ENCODE measurements around the gene EPHA3.

Gene EPHA3

DNA sequence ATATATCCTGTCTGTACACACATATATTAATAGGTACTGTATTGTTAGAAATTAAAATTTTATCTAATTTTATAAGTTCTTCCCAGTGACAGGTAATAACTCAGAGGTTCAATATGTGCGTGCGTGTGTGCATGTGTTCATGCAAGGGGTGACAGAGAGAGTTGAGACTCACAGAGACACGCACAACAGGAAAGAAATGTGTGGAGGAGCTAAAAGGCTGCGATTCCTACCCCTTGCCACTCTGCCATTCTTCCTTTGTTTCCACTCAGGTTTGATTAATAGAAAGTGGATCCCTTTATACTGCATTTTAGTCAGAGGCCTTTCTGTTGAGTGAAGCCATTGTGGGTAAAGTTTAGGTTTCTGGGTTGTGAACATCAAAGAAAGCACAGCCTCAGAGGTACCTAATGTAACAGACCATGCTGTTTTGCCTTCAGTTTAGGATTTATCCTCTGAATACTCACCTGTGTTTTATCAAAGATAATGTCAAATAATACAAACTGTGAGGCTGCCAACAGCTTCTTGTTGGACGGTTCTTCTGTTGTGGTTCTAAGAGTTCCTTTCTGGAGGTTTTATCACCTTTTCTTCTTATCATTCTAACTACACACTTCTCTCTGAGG lies 182.3 kb downstream of the EPHA3 start:
- Histone ChIP-seq H3K4me2 (ENCODE audit: insufficient read depth, low read length, poor library complexity, severe bottlenecking) (no peak overlapping the region), H2BK12ac (ENCODE audit: low read length) (no peak overlapping the region), H3K18ac (ENCODE audit: low read length) (no peak overlapping the region), H3K79me1 (ENCODE audit: low read depth, low read length) (no peaks in the 10 kb centered on the region), H3K4me1 (ENCODE audit: control insufficient read depth in 2 of 2, insufficient read depth in 1 of 2, low read depth in 1 of 2, low read length in 2 of 2) (peaks cover 0 to 3% of the 10 kb centered on the region in 2 donors), H3K4ac (ENCODE audit: low read length) (no peak overlapping the region), H2AFZ (ENCODE audit: low read length) (no peak overlapping the region), H3K9ac (ENCODE audit: low read depth, low read length, poor library complexity) (no peak overlapping the region), H3K27me3 (ENCODE audit: control insufficient read depth in 3 of 3, insufficient read depth in 3 of 3, low read depth in 1 of 3, low read length in 3 of 3) (no peaks in the 10 kb centered on the region), H2BK15ac (ENCODE audit: low read length) (no peak overlapping the region), H3K4me3 (ENCODE audit: low read length in 2 of 2) (no peak overlapping the region), H2BK5ac (ENCODE audit: low read length) (no peak overlapping the region), H3K23ac (ENCODE audit: low read depth, low read length, poor library complexity) (no peak overlapping the region), H2AK5ac (ENCODE audit: low read depth, low read length) (no peak overlapping the region), H4K8ac (ENCODE audit: low read depth, low read length) (no peak overlapping the region), H3K14ac (ENCODE audit: low read length) (no peak overlapping the region), H2BK120ac (ENCODE audit: low read depth, low read length) (no peak overlapping the region), H4K91ac (ENCODE audit: low read depth, low read length, poor library complexity) (no peak overlapping the region), H3K36me3 (replicated peaks in 1 of 2; ENCODE audit: control insufficient read depth in 2 of 2, insufficient read depth in 2 of 2, low read length in 2 of 2) (no peaks in the 10 kb centered on the region), H3K9me3 (replicated peaks in 1 of 2; ENCODE audit: control insufficient read depth in 2 of 2, insufficient read depth in 1 of 2, low read depth in 1 of 2, low read length in 2 of 2) (no peaks in the 10 kb centered on the region), H3K27ac (replicated peaks; ENCODE audit: low read length) (no peak overlapping the region)
- no CpG with 5 or more reads among the region's 5 CpGs for WGBS, 2 donors (ENCODE audit: extremely low coverage in 2 of 2, insufficient read length in 2 of 2, insufficient replicate concordance in 1 of 2)
- DNase-seq (ENCODE audit: low spot score): no peak

DNA sequence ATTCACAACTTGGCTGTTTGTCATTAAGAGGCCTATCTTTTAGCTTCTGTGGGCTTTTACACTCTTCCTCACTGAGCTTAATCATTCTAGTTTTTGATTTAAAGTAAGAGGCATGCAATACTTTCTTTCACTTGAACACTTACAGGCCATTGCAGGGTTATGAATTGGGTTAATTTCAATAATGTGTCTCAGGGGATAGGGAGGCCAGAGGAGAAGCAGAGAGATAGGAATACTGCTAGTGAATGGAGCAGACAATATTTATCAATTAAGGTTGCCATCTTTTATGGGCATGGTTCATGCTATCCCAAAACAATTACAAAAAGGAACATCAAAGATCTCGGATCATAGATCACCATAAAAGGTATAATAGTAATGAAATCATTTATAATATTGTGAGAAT lies 189.8 kb downstream of the EPHA3 start:
- H2BK5ac ChIP-seq (ENCODE audit: low read length): no peak overlapping the region
- no peaks in the 10 kb centered on the region for H3K27me3 ChIP-seq (ENCODE audit: control insufficient read depth in 3 of 3, insufficient read depth in 3 of 3, low read depth in 1 of 3, low read length in 3 of 3)
- H3K18ac ChIP-seq (ENCODE audit: low read length): no peak overlapping the region
- no peak overlapping the region for H4K91ac ChIP-seq (ENCODE audit: low read depth, low read length, poor library complexity)
- H3K4me2 ChIP-seq (ENCODE audit: insufficient read depth, low read length, poor library complexity, severe bottlenecking): no peak overlapping the region
- H3K4me3 ChIP-seq (ENCODE audit: low read length in 2 of 2): no peak overlapping the region
- H3K4ac ChIP-seq (ENCODE audit: low read length): no peak overlapping the region
- H4K8ac ChIP-seq (ENCODE audit: low read depth, low read length): no peak overlapping the region
- WGBS, 2 donors (ENCODE audit: extremely low coverage in 2 of 2, insufficient read length in 2 of 2, insufficient replicate concordance in 1 of 2): no CpG with 5 or more reads among the region's 1 CpG
- no peaks in the 10 kb centered on the region for H3K4me1 ChIP-seq (ENCODE audit: control insufficient read depth in 2 of 2, insufficient read depth in 1 of 2, low read depth in 1 of 2, low read length in 2 of 2)
- no peak overlapping the region for H3K23ac ChIP-seq (ENCODE audit: low read depth, low read length, poor library complexity)
- no peak overlapping the region for H2BK120ac ChIP-seq (ENCODE audit: low read depth, low read length)
- H3K36me3 ChIP-seq (replicated peaks in 1 of 2; ENCODE audit: control insufficient read depth in 2 of 2, insufficient read depth in 2 of 2, low read length in 2 of 2): no peaks in the 10 kb centered on the region
- H2BK12ac ChIP-seq (ENCODE audit: low read length): no peak overlapping the region
- no peaks in the 10 kb centered on the region for H3K79me1 ChIP-seq (ENCODE audit: low read depth, low read length)
- no peak overlapping the region for H2BK15ac ChIP-seq (ENCODE audit: low read length)
- H2AK5ac ChIP-seq (ENCODE audit: low read depth, low read length): no peak overlapping the region
- no peak overlapping the region for H3K9ac ChIP-seq (ENCODE audit: low read depth, low read length, poor library complexity)
- DNase-seq (ENCODE audit: low spot score): no peak
- no peak overlapping the region for H3K14ac ChIP-seq (ENCODE audit: low read length)
- no peak overlapping the region for H2AFZ ChIP-seq (ENCODE audit: low read length)
- no peak overlapping the region for H3K27ac ChIP-seq (replicated peaks; ENCODE audit: low read length)
- H3K9me3 ChIP-seq (replicated peaks in 1 of 2; ENCODE audit: control insufficient read depth in 2 of 2, insufficient read depth in 1 of 2, low read depth in 1 of 2, low read length in 2 of 2): no peaks in the 10 kb centered on the region

GRCh38 chr3:89300526-89300925 lies 193.1 kb downstream of the EPHA3 start:
- H2BK120ac ChIP-seq (ENCODE audit: low read depth, low read length): no peak overlapping the region
- no peaks in the 10 kb centered on the region for H3K36me3 ChIP-seq (replicated peaks in 1 of 2; ENCODE audit: control insufficient read depth in 2 of 2, insufficient read depth in 2 of 2, low read length in 2 of 2)
- H3K4ac ChIP-seq (ENCODE audit: low read length): no peak overlapping the region
- no peak overlapping the region for H4K8ac ChIP-seq (ENCODE audit: low read depth, low read length)
- H3K9ac ChIP-seq (ENCODE audit: low read depth, low read length, poor library complexity): no peak overlapping the region
- H3K79me1 ChIP-seq (ENCODE audit: low read depth, low read length): no peaks in the 10 kb centered on the region
- no peak overlapping the region for H3K18ac ChIP-seq (ENCODE audit: low read length)
- H3K23ac ChIP-seq (ENCODE audit: low read depth, low read length, poor library complexity): no peak overlapping the region
- no peak overlapping the region for H2BK12ac ChIP-seq (ENCODE audit: low read length)
- no peaks in the 10 kb centered on the region for H3K27me3 ChIP-seq (ENCODE audit: control insufficient read depth in 3 of 3, insufficient read depth in 3 of 3, low read depth in 1 of 3, low read length in 3 of 3)
- H3K14ac ChIP-seq (ENCODE audit: low read length): no peak overlapping the region
- no peak overlapping the region for H3K4me3 ChIP-seq (ENCODE audit: low read length in 2 of 2)
- H2BK15ac ChIP-seq (ENCODE audit: low read length): no peak overlapping the region
- H3K4me2 ChIP-seq (ENCODE audit: insufficient read depth, low read length, poor library complexity, severe bottlenecking): no peak overlapping the region
- no peak overlapping the region for H2BK5ac ChIP-seq (ENCODE audit: low read length)
- no peak overlapping the region for H4K91ac ChIP-seq (ENCODE audit: low read depth, low read length, poor library complexity)
- H3K4me1 ChIP-seq (ENCODE audit: control insufficient read depth in 2 of 2, insufficient read depth in 1 of 2, low read depth in 1 of 2, low read length in 2 of 2): no peaks in the 10 kb centered on the region
- no CpG with 5 or more reads among the region's 2 CpGs for whole genome bisulfite sequencing, 2 donors (ENCODE audit: extremely low coverage in 2 of 2, insufficient read length in 2 of 2, insufficient replicate concordance in 1 of 2)
- no peak overlapping the region for H3K27ac ChIP-seq (replicated peaks; ENCODE audit: low read length)
- H2AFZ ChIP-seq (ENCODE audit: low read length): no peak overlapping the region
- no peak for DNase-seq (ENCODE audit: low spot score)
- no peaks in the 10 kb centered on the region for H3K9me3 ChIP-seq (replicated peaks in 1 of 2; ENCODE audit: control insufficient read depth in 2 of 2, insufficient read depth in 1 of 2, low read depth in 1 of 2, low read length in 2 of 2)
- H2AK5ac ChIP-seq (ENCODE audit: low read depth, low read length): no peak overlapping the region

DNA sequence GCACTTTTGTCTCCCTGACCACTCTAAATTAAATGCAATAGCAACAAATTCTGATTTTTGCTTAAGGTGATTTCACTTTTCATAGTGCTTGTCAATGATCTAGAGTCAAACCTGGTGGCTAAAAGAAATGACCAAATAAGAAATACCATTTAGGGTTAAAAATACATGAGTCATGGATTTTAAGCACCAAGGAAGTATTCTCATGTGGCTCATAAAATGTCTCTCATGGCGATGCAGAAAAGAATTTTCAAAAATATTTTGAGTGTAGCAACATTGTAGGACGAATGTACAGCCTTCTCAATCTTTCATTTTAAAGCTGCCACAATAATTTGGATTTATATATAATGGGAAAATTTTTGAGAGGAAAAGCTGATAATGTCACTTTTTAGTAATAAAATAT lies 193.6 kb downstream of the EPHA3 start:
- Histone ChIP-seq H3K4me1 (ENCODE audit: control insufficient read depth in 2 of 2, insufficient read depth in 1 of 2, low read depth in 1 of 2, low read length in 2 of 2) (no peaks in the 10 kb centered on the region), H3K14ac (ENCODE audit: low read length) (no peak overlapping the region), H4K8ac (ENCODE audit: low read depth, low read length) (no peak overlapping the region), H3K79me1 (ENCODE audit: low read depth, low read length) (no peaks in the 10 kb centered on the region), H2BK5ac (ENCODE audit: low read length) (no peak overlapping the region), H3K18ac (ENCODE audit: low read length) (no peak overlapping the region), H3K4me3 (ENCODE audit: low read length in 2 of 2) (no peak overlapping the region), H3K4ac (ENCODE audit: low read length) (no peak overlapping the region), H3K27me3 (ENCODE audit: control insufficient read depth in 3 of 3, insufficient read depth in 3 of 3, low read depth in 1 of 3, low read length in 3 of 3) (no peaks in the 10 kb centered on the region), H3K23ac (ENCODE audit: low read depth, low read length, poor library complexity) (no peak overlapping the region), H2BK120ac (ENCODE audit: low read depth, low read length) (no peak overlapping the region), H3K9me3 (replicated peaks in 1 of 2; ENCODE audit: control insufficient read depth in 2 of 2, insufficient read depth in 1 of 2, low read depth in 1 of 2, low read length in 2 of 2) (no peaks in the 10 kb centered on the region), H3K27ac (replicated peaks; ENCODE audit: low read length) (no peak overlapping the region), H2BK12ac (ENCODE audit: low read length) (no peak overlapping the region), H3K36me3 (replicated peaks in 1 of 2; ENCODE audit: control insufficient read depth in 2 of 2, insufficient read depth in 2 of 2, low read length in 2 of 2) (no peaks in the 10 kb centered on the region), H4K91ac (ENCODE audit: low read depth, low read length, poor library complexity) (no peak overlapping the region), H3K9ac (ENCODE audit: low read depth, low read length, poor library complexity) (no peak overlapping the region), H2AFZ (ENCODE audit: low read length) (no peak overlapping the region), H3K4me2 (ENCODE audit: insufficient read depth, low read length, poor library complexity, severe bottlenecking) (no peak overlapping the region), H2BK15ac (ENCODE audit: low read length) (no peak overlapping the region), H2AK5ac (ENCODE audit: low read depth, low read length) (no peak overlapping the region)
- DNase-seq (ENCODE audit: low spot score): no peak
- WGBS, 2 donors (ENCODE audit: extremely low coverage in 2 of 2, insufficient read length in 2 of 2, insufficient replicate concordance in 1 of 2): no CpG with 5 or more reads among the region's 2 CpGs

Data from neuronal stem cell (in vitro differentiated cells).